DMS114 treated with DMSO at 0.1 percent for 48 hours (cell line): Measurements from ENCODE around the gene MAT2B.
"Not testable (repeated sequence)": the region's sequence is repeated elsewhere in the genome, so short reads cannot be mapped to it uniquely, and the experiment has no call there.

ENCODE experiments used
- DNase-seq: peaks from one replicate; lab custom pipeline; 2025; ENCODE audit not compliant: unreplicated experiment; lab: John Stamatoyannopoulos, UW

Gene MAT2B

GRCh38 chr5:163503106-163504078 is 2.0 kb upstream of the MAT2B start:
- DNase-seq: no peak

GRCh38 chr5:163504079-163504931 is 1.1 kb upstream of the MAT2B start:
- DNase-seq: no peak

GRCh38 chr5:163505049-163505367 is 411 bp upstream of the MAT2B start:
- no peak for DNase-seq

DNA sequence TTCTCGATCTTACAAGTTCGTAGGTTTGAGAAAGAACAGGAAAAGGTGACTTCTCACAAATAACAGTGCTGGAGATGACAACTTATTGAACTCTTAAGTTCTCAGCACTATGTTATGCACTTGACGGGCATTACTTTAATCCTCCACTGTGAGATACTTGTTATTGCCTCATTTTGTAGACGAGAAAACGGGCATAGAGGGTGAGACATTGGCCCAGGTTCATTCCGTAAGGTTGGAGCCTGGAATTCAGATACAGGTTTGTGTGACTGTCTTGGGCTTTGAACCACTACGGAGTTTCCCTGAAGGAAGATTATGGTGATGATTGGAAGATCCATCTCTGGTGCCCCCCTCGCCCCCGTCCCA is 657 bp downstream of the MAT2B start:
- DNase-seq: no peak

- DNase-seq: no peak
These were observed 1.3 kb downstream of the MAT2B start for GRCh38 chr5:163506726-163507125.

GRCh38 chr5:163508753-163509152 is 3.3 kb downstream of the MAT2B start:
- DNase-seq: no peak

DNA sequence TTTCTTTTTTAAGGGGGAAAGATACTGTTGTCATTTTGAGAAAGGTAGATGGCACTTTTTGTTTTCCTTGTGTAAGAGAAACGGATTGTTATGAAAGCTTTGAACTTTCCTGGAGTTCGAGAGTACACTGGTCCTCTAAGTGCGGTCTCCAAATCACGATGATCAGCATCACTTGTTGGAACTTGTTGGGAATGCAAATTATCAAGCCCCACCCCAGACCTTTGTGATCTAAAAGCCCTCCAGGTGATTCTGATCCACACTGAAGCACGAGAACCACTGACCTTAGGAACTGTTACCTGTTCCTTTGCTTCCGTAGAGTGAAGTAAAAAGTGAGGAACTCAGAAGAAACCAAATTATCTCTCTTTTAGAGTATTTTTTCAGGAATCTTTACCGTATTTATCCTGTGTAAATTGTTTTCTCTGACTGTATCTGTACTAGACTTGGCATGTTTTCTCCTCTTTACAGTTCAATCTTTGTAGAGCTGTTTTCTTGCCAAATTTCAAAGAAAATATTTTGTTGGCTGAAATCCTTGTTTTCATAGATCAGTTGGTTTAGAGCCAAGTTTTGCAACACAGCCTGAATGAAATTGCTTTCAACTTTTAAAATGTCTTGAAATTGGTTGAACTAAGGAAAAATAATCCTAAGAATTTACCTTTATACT is 4.0 kb downstream of the MAT2B start:
- no peak for DNase-seq

- no peak for DNase-seq
These were observed 7.1 kb downstream of the MAT2B start for GRCh38 chr5:163512526-163512925.

DNA sequence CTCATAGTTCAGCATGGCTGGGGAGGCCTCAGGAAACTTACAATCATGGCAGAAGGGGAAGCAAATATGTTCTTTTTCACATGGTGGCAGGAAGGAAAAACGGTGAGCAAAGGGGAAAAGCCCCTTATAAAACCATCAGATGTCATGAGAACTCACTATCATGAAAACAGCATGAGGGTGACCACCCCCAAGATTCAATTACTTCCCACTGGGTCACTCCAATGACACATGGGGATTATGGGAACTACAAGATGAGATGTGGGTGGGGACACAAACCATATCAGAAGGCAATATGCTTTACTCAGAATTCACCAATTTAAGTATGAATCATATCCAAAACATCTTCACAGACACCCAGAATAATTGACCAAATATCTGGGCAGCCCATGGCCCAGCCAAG is 19.7 kb downstream of the MAT2B start:
- DNase-seq: no peak

- no peak for DNase-seq
These were observed 24.3 kb downstream of the MAT2B start for GRCh38 chr5:163529698-163530097.

- DNase-seq: no peak
These were observed 25.9 kb downstream of the MAT2B start for GRCh38 chr5:163531272-163531671.

GRCh38 chr5:163532171-163533084 is 27.0 kb downstream of the MAT2B start:
- DNase-seq: no peak

DNA sequence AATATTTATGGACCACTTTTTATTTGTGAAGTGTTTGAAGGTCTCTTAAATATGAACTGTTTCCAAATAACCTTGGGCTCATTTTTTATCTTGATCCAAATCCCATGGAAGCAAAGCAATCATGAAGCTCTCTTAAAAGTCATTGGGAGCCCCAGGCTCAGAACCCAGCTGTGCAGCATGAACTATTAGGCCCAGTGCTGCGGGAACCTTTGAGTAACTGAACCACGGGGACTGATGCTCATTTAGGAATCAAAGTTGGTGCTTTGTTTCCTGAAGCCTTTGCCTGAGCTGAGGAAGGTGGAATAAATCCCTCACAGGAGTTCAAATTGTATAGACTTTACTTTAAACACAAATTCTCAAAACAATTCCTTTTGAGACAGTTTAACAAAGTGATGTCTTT is 27.8 kb downstream of the MAT2B start:
- no peak for DNase-seq

GRCh38 chr5:163534492-163535094 is 29.2 kb downstream of the MAT2B start:
- no peak for DNase-seq

DNA sequence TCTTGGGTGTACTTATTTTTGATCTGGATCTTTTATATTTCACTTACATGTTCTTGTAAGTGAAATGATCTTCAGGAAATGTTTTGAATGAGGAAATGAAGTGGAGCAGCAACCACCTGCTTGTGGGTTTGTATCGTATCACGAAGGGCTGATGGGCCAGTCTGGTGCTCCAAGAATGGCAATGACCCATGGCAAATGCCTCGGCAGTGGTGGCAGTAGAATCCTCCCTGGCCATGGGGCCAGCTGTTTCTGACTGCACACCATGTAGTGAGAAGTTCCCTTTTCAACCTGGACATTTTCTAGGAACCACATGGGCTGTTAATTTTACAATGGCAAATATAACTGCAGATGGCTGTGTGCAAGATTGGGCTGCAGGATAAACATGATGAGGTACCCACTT is 29.9 kb downstream of the MAT2B start:
- DNase-seq: no peak

DNA sequence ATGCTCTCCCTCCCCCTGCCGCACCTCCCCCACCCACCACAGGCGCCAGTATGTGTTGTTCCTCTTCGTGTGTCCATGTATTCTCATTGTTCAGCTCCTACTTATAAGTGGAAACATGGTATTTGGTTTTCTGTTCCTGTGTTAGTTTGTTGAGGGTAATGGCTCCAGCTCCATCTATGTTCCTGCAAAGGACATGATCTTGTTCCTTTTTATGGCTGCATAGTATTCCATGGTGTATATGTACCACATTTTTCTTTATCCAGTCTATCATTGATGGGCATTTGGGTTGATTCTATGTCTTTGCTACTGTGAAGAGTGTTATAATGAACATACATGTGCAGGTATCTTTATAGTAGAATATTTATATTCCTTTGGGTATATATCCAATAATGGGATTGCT is 31.0 kb downstream of the MAT2B start:
- DNase-seq: not testable (repeated sequence)

- no peak for DNase-seq
These were observed 35.3 kb downstream of the MAT2B start for GRCh38 chr5:163540696-163541095.

- no peak for DNase-seq
These were observed 37.4 kb downstream of the MAT2B start for GRCh38 chr5:163542771-163543170.

GRCh38 chr5:163544041-163544440 is 38.6 kb downstream of the MAT2B start:
- no peak for DNase-seq

- DNase-seq: no peak
These were observed 39.4 kb downstream of the MAT2B start for GRCh38 chr5:163544836-163545235.
